Gastroesophageal sphincter (tissue), 3 donors: ENCODE measurements around the gene MCM10.

Source experiments
- POLR2A ChIP-seq, 2 donors: fragments of 450-650 bp; IDR thresholded peaks; one replicate each; pipeline ENCODE4 v1.6.1; 2017; ENCODE audit warnings: antibody characterized with exemption in 2 of 2, mild to moderate bottlenecking in 2 of 2, moderate library complexity in 1 of 2
- POLR2AphosphoS5 ChIP-seq: sonication (generic); formaldehyde crosslinking; IDR thresholded peaks from one replicate; pipeline ENCODE4 v1.6.1; 2017; ENCODE audit warnings: antibody characterized with exemption
- TF ChIP-seq, protein P1 (sequence below), 4 experiments: fragments of 200-600 bp in 2 of 4; fragments of 450-650 bp in 2 of 4; sonication (generic) in 1 of 4; IDR thresholded peaks; one replicate each; pipeline ENCODE4 v1.5.1; 2017 to 2019; ENCODE audit warnings: antibody characterized with exemption in 4 of 4, mild to moderate bottlenecking in 2 of 4, moderate library complexity in 2 of 4

DNA sequence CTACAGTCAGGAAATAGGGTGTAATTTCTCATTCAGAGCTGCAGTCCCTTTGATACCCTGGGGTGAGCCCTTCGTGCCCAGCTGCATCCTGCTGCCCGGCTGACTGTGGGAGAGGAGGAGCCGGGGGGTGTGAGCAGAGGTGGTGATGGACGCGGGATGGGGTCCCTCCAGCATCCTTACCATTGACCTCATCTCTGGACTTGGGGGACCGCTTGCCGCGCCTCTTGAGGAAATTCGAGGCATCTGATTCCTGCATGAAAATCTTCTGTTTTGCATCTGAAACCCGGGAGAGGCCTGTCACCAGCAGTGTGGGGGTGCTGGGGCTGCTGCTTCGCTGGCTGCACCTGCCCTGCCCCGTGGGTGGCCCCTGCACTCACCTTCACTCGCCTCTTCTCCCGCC is 72.0 kb downstream of the MCM10 start:
- TF ChIP-seq, protein P1, sequence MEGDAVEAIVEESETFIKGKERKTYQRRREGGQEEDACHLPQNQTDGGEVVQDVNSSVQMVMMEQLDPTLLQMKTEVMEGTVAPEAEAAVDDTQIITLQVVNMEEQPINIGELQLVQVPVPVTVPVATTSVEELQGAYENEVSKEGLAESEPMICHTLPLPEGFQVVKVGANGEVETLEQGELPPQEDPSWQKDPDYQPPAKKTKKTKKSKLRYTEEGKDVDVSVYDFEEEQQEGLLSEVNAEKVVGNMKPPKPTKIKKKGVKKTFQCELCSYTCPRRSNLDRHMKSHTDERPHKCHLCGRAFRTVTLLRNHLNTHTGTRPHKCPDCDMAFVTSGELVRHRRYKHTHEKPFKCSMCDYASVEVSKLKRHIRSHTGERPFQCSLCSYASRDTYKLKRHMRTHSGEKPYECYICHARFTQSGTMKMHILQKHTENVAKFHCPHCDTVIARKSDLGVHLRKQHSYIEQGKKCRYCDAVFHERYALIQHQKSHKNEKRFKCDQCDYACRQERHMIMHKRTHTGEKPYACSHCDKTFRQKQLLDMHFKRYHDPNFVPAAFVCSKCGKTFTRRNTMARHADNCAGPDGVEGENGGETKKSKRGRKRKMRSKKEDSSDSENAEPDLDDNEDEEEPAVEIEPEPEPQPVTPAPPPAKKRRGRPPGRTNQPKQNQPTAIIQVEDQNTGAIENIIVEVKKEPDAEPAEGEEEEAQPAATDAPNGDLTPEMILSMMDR (IDR thresholded peaks at IDR 0.05): no peak
- TF ChIP-seq POLR2AphosphoS5 (no peak), POLR2A (IDR thresholded peaks at IDR 0.05) (no peak)
